Lower leg skin (tissue), 3 donors: ENCODE results near the gene SLC37A1.

ENCODE experiments used
- POLR2A ChIP-seq, 2 donors: fragments of 450-650 bp; IDR thresholded peaks; one replicate each; pipeline ENCODE4 v1.6.1; 2016 to 2017; ENCODE audit warnings: antibody characterized with exemption in 2 of 2, mild to moderate bottlenecking in 1 of 2, moderate library complexity in 1 of 2
- TF ChIP-seq, protein P1 (sequence below), 3 donors: fragments of 450-650 bp; IDR thresholded peaks; one replicate each; pipeline ENCODE4 v1.5.1; 2016; ENCODE audit warnings: antibody characterized with exemption in 3 of 3, mild to moderate bottlenecking in 3 of 3, moderate library complexity in 2 of 3

DNA sequence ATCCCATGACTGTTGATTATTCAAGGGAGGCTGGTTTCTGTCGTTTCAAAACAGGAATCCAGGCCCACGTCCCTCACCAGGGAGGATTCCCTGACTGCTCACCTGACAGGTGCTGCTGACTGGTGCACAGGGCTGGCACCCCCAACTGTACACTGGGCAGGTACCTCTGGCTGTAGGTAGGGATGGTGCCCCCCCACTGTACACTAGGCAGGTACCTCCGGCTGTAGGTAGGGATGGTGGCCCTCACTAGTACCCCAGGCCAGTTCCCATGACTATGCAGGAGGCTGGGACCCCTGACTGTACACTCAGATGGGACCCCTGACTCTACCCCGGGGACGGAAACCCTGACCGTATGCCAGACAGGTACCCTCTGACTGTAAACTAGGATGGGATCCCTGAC, 106.2 kb downstream of the SLC37A1 start:
- TF ChIP-seq, protein P1, sequence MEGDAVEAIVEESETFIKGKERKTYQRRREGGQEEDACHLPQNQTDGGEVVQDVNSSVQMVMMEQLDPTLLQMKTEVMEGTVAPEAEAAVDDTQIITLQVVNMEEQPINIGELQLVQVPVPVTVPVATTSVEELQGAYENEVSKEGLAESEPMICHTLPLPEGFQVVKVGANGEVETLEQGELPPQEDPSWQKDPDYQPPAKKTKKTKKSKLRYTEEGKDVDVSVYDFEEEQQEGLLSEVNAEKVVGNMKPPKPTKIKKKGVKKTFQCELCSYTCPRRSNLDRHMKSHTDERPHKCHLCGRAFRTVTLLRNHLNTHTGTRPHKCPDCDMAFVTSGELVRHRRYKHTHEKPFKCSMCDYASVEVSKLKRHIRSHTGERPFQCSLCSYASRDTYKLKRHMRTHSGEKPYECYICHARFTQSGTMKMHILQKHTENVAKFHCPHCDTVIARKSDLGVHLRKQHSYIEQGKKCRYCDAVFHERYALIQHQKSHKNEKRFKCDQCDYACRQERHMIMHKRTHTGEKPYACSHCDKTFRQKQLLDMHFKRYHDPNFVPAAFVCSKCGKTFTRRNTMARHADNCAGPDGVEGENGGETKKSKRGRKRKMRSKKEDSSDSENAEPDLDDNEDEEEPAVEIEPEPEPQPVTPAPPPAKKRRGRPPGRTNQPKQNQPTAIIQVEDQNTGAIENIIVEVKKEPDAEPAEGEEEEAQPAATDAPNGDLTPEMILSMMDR (IDR thresholded peaks at IDR 0.05) = no peak
- no peak for TF ChIP-seq POLR2A (IDR thresholded peaks at IDR 0.05)
